Right atrium auricular region (tissue), 2 donors: ENCODE measurements around the gene ATCAY. TPM values are rescaled to one million over a fixed set of nuclear protein-coding genes. Genes with fewer than 3 reads are reported as not detected.

ENCODE experiments used
- DNase-seq: peaks from one replicate; pipeline ENCODE4 v3.0.0-alpha.2; 2019; ENCODE audit warnings: low spot score
- H3K27ac ChIP-seq, 2 donors: fragments of 200-600 bp; sonication (generic); 1 replicate in 1 of 2; 2 replicates in 1 of 2; pipeline ENCODE4 v1.5.1; 2016 to 2019
- H3K27me3 ChIP-seq, 2 donors: fragments of 200-600 bp; sonication (generic); one replicate each; pipeline versions ENCODE4 v1.5.1 to v1.6.0; 2017 to 2019
- H3K36me3 ChIP-seq: fragments of 200-600 bp; sonication (generic); one replicate; pipeline ENCODE4 v1.5.1; 2016
- H3K4me1 ChIP-seq, 2 donors: fragments of 200-600 bp; sonication (generic); one replicate each; pipeline versions ENCODE4 v1.5.1 to v1.6.0; 2017 to 2019
- H3K4me3 ChIP-seq, 2 donors: fragments of 200-600 bp; sonication (generic); 1 replicate in 1 of 2; 2 replicates in 1 of 2; pipeline ENCODE4 v1.5.1; 2017 to 2019; ENCODE audit warnings: mild to moderate bottlenecking in 1 of 2, moderate library complexity in 1 of 2
- H3K9me3 ChIP-seq, 2 donors: fragments of 200-600 bp; sonication (generic); one replicate each; pipeline ENCODE4 v1.5.1; 2019
- total RNA-seq, 2 donors: library from RNA; depleted of rRNA; stranded (reverse); fragments of >200 nt; gene quantifications; one replicate each; pipeline ENCODE4 v1.1.0, GENCODE V29; 2016
- TF ChIP-seq, protein P1 (sequence below), 2 donors: fragments of 200-600 bp; sonication (generic); IDR thresholded peaks; one replicate each; pipeline ENCODE4 v1.5.1; 2019; ENCODE audit warnings: antibody characterized with exemption in 2 of 2

The ATCAY gene
- total RNA-seq, 2 donors from 2014 or later = not detected

- TF ChIP-seq, protein P1, sequence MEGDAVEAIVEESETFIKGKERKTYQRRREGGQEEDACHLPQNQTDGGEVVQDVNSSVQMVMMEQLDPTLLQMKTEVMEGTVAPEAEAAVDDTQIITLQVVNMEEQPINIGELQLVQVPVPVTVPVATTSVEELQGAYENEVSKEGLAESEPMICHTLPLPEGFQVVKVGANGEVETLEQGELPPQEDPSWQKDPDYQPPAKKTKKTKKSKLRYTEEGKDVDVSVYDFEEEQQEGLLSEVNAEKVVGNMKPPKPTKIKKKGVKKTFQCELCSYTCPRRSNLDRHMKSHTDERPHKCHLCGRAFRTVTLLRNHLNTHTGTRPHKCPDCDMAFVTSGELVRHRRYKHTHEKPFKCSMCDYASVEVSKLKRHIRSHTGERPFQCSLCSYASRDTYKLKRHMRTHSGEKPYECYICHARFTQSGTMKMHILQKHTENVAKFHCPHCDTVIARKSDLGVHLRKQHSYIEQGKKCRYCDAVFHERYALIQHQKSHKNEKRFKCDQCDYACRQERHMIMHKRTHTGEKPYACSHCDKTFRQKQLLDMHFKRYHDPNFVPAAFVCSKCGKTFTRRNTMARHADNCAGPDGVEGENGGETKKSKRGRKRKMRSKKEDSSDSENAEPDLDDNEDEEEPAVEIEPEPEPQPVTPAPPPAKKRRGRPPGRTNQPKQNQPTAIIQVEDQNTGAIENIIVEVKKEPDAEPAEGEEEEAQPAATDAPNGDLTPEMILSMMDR (IDR thresholded peaks at IDR 0.05) = no peak
- Histone ChIP-seq H3K4me3 (no peak overlapping the region), H3K27me3 (no peaks in the 10 kb centered on the region), H3K27ac (no peak overlapping the region), H3K4me1 (no peaks in the 10 kb centered on the region), H3K36me3 (no peaks in the 10 kb centered on the region), H3K9me3 (no peaks in the 10 kb centered on the region)
- DNase-seq = no peak
These were observed 20.0 kb upstream of the ATCAY start for GRCh38 chr19:3860499-3860898.

GRCh38 chr19:3862826-3863500, 17.5 kb upstream of the ATCAY start:
- Histone ChIP-seq H3K27ac (no peak overlapping the region), H3K27me3 (peaks cover 2 to 9% of the 10 kb centered on the region in 2 donors), H3K4me1 (no peaks in the 10 kb centered on the region), H3K4me3 (no peak overlapping the region), H3K36me3 (no peaks in the 10 kb centered on the region), H3K9me3 (no peaks in the 10 kb centered on the region)
- TF ChIP-seq, protein P1 (IDR thresholded peaks at IDR 0.05) = no peak
- DNase-seq = no peak

DNA sequence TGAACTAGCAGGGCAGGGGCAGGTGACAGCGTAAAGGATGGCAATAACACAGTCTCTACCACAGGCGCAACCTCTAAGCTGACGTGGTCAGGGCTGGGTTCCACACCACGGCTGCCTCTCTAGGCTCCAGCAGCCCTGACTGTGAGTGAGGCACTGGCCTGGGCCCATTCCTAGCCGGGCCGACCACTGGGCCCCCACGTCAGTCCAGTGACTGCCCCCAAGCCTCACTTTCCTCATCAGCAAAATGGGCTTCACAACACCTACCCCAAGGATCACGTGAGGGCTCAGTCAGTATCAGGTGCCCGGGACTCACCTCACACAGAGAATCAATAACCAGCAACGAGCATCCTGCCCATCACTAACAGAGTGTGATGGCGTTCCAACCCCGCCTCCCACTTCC, 16.8 kb upstream of the ATCAY start:
- Histone ChIP-seq H3K27me3 (peaks cover 8 to 16% of the 10 kb centered on the region in 2 donors), H3K27ac (no peak overlapping the region), H3K36me3 (no peaks in the 10 kb centered on the region), H3K4me1 (peaks cover 0 to 2% of the 10 kb centered on the region in 2 donors), H3K9me3 (no peaks in the 10 kb centered on the region), H3K4me3 (no peak overlapping the region)
- DNase-seq = no peak
- TF ChIP-seq, protein P1 (IDR thresholded peaks at IDR 0.05) = no peak

GRCh38 chr19:3866910-3867638, 13.4 kb upstream of the ATCAY start:
- Histone ChIP-seq H3K4me3 (no peak overlapping the region), H3K27ac (no peak overlapping the region), H3K4me1 (peaks cover 0 to 7% of the 10 kb centered on the region in 2 donors), H3K27me3 (peaks cover 20 to 26% of the 10 kb centered on the region in 2 donors), H3K9me3 (peaks cover 0 to 6% of the 10 kb centered on the region in 2 donors), H3K36me3 (no peaks in the 10 kb centered on the region)
- no peak for DNase-seq
- TF ChIP-seq, protein P1 (IDR thresholded peaks at IDR 0.05) = no peak

DNA sequence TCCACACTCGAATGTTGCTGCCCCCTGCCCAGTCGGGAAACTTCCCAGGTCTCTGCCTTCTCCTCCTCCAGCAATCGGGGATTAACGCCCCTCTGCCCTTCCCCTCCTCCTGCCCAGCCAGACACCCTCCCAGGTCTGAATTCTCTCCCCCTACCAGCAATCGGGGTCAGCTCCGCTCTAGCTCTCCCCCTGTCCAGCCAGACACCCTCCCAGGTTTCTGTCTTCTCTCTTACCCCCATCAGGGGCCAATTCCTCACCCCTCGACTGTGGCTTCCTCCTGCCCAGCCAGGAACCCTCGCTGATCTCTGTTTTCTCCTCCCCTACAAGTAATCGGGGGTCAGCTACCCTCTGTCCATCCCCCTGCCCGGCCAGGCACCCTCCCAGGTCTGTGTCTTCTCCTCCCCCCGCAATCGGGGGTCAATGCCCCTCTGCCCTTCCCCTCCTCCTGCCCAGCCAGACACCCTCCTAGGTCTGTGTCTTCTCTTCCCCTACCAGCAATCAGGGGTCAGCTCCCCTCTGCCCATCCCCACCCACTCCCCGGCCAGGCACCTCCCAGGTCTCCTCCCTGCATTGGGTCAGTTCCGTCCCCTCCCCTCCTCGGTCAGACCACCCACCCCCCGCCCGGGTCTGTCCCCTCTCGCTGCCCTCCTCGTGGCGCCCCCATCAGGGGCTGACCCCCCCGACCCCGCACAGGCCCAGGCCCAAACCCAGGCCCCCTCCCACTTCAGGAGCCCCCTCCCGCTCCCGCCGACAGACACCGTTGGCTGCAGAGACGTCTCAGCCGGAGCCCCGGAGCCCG, 12.3 kb upstream of the ATCAY start:
- no peak overlapping the region for H3K27ac ChIP-seq
- TF ChIP-seq, protein P1 (IDR thresholded peaks at IDR 0.05) = no peak
- H3K9me3 ChIP-seq = peaks cover 0 to 6% of the 10 kb centered on the region in 2 donors
- H3K27me3 ChIP-seq = peaks cover 20 to 26% of the 10 kb centered on the region in 2 donors
- H3K4me1 ChIP-seq = peaks cover 0 to 7% of the 10 kb centered on the region in 2 donors
- H3K4me3 ChIP-seq = no peak overlapping the region
- no peaks in the 10 kb centered on the region for H3K36me3 ChIP-seq
- DNase-seq = no peak
